ENCODE measurements around the gene ZNF487. TPM values are rescaled to one million over a fixed set of nuclear protein-coding genes. Genes with fewer than 3 reads are reported as not detected.
A peak's percentile ranks its signal among the peaks of the same experiment; 100 is the strongest.

The ZNF487 gene
- total and polyA plus RNA-seq, 2 experiments from 2014 or later = 2.9 to 4.6 TPM

- TF ChIP-seq JUNB (IDR thresholded peaks at IDR 0.05; ENCODE audit: unreplicated experiment) = no peak
- no peak for TF ChIP-seq STAT1 (IDR thresholded peaks at IDR 0.05; ENCODE audit: unreplicated experiment)
- TF ChIP-seq ZNF331 (CRISPR knock-in tag; IDR thresholded peaks at IDR 0.05; ENCODE audit: low read depth) = no peak
- no peak for TF ChIP-seq ZNF114 (CRISPR knock-in tag; IDR thresholded peaks at IDR 0.05)
- no peak for TF ChIP-seq EZH2phosphoT487 (IDR thresholded peaks at IDR 0.05; ENCODE audit: unreplicated experiment)
- TF ChIP-seq POLR2AphosphoS5 (IDR thresholded peaks at IDR 0.05; ENCODE audit: low read depth) = no peak
Measured at GRCh38 chr10:43390333-43390732, 46.6 kb upstream of the ZNF487 start (continued).

GRCh38 chr10:43390759-43391158 is 46.2 kb upstream of the ZNF487 start:
- Histone ChIP-seq H3K36me3 (ENCODE audit: insufficient read depth) (peaks cover 91% of the 10 kb centered on the region), H3K4me1 (ENCODE audit: insufficient read depth) (peaks cover 21% of the 10 kb centered on the region), H3F3A (replicated peaks; ENCODE audit: low read depth) (peaks cover 61% of the 10 kb centered on the region), H3K27ac (ENCODE audit: low read depth) (peak overlapping the region; percentile 50; the same call in 1 of the 2 replicates), H2AFZ (no peak overlapping the region), H3K79me2 (replicated peaks; ENCODE audit: insufficient read depth) (peaks cover 85% of the 10 kb centered on the region), H4K20me1 (replicated peaks; ENCODE audit: insufficient read depth) (peaks cover 85% of the 10 kb centered on the region), H3K4me2 (no peak overlapping the region), H3K4me3 (no peak overlapping the region), H3K27me3 (ENCODE audit: insufficient read depth) (no peaks in the 10 kb centered on the region), H3K9me2 (ENCODE audit: insufficient read depth) (no peaks in the 10 kb centered on the region)
- Mint-ChIP-seq H3K36me3 (ENCODE audit: low read depth) (peaks cover 100% of the 10 kb centered on the region), H3K27ac (peak overlapping the region; percentile 74), H3K9me3 (no peaks in the 10 kb centered on the region), H3K4me3 (no peak overlapping the region), H3K4me1 (peaks cover 38% of the 10 kb centered on the region), H3K27me3 (ENCODE audit: insufficient read depth, low read depth, poor library complexity) (peaks cover 12% of the 10 kb centered on the region)
- DNase-seq (ENCODE audit: low spot score) (peak; percentile 60), ATAC-seq (peak; percentile 70)
- TF ChIP-seq ZNF114 (CRISPR knock-in tag; IDR thresholded peaks at IDR 0.05) (no peak), ETS1 (IDR thresholded peaks at IDR 0.05) (no peak), CTCF (conservative IDR thresholded peaks at IDR 0.05; ENCODE audit: low read depth in 2 of 2) (peak; percentile 42 to 56), EZH2 (IDR thresholded peaks at IDR 0.05; ENCODE audit: low read depth, unreplicated experiment) (no peak)

- Histone ChIP-seq H4K20me1 (replicated peaks; ENCODE audit: insufficient read depth) (peaks cover 80% of the 10 kb centered on the region), H3K27me3 (ENCODE audit: insufficient read depth) (no peaks in the 10 kb centered on the region), H3K4me1 (ENCODE audit: insufficient read depth) (peaks cover 21% of the 10 kb centered on the region), H3K36me3 (ENCODE audit: insufficient read depth) (peaks cover 84% of the 10 kb centered on the region), H3K9me2 (ENCODE audit: insufficient read depth) (no peaks in the 10 kb centered on the region), H2AFZ (no peak overlapping the region), H3K4me3 (no peak overlapping the region), H3F3A (replicated peaks; ENCODE audit: low read depth) (peaks cover 57% of the 10 kb centered on the region), H3K27ac (ENCODE audit: low read depth) (0 out of 2 replicates have a peak overlapping the region, but pooled peaks have one; percentile 19), H3K4me2 (no peak overlapping the region), H3K79me2 (replicated peaks; ENCODE audit: insufficient read depth) (peaks cover 91% of the 10 kb centered on the region)
- Mint-ChIP-seq H3K27ac (peak overlapping the region; percentile 8; the same call in 1 of the 2 replicates), H3K9me3 (no peaks in the 10 kb centered on the region; the same call in 2 of the 3 replicates), H3K27me3 (ENCODE audit: insufficient read depth, low read depth, poor library complexity) (peaks cover 19% of the 10 kb centered on the region), H3K4me3 (no peak overlapping the region), H3K4me1 (peaks cover 38% of the 10 kb centered on the region), H3K36me3 (ENCODE audit: low read depth) (peaks cover 100% of the 10 kb centered on the region)
- ATAC-seq (no peak), DNase-seq (ENCODE audit: low spot score) (no peak)
- no peak for TF ChIP-seq ZNF462 (CRISPR knock-in tag; IDR thresholded peaks at IDR 0.05)
Measured at GRCh38 chr10:43391496-43391895, 45.4 kb upstream of the ZNF487 start.

Measured in GM23338 (cell line).